HPDE6-E6E7 (cell line): ENCODE measurements around the gene ARHGEF1.
"Not testable (repeated sequence)": the region's sequence is repeated elsewhere in the genome, so short reads cannot be mapped to it uniquely, and the experiment has no call there.

ENCODE experiments used
- DNase-seq: peaks from one replicate; pipeline ENCODE4 v3.0.0; 2011; ENCODE audit warnings: missing footprints; ENCODE audit errors: extremely low spot score

Gene ARHGEF1

GRCh38 chr19:41904118-41904870, 21.3 kb downstream of the ARHGEF1 start:
- DNase-seq, result no peak

- DNase-seq, result no peak
Observed at GRCh38 chr19:41905273-41906002, 22.5 kb downstream of the ARHGEF1 start.

DNA sequence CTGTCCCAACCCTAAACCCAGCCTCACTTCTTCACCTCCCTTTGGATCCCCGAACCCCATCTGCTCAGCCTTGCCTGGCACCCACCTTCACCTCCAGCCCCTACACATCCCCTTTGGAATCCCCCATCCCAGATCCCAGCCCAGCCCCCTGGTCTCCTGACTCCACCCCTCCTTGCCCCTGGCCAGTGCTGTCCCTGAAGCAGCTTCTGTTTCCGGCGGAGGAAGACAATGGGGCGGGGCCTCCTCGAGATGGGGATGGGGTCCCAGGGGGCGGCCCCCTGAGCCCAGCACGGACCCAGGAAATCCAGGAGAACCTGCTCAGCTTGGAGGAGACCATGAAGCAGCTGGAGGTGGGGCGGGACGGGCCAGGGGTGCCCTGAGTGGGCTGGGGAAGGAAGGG, 23.3 kb downstream of the ARHGEF1 start:
- DNase-seq, result no peak

- DNase-seq, result no peak
Observed at GRCh38 chr19:41906916-41907680, 24.1 kb downstream of the ARHGEF1 start.

DNA sequence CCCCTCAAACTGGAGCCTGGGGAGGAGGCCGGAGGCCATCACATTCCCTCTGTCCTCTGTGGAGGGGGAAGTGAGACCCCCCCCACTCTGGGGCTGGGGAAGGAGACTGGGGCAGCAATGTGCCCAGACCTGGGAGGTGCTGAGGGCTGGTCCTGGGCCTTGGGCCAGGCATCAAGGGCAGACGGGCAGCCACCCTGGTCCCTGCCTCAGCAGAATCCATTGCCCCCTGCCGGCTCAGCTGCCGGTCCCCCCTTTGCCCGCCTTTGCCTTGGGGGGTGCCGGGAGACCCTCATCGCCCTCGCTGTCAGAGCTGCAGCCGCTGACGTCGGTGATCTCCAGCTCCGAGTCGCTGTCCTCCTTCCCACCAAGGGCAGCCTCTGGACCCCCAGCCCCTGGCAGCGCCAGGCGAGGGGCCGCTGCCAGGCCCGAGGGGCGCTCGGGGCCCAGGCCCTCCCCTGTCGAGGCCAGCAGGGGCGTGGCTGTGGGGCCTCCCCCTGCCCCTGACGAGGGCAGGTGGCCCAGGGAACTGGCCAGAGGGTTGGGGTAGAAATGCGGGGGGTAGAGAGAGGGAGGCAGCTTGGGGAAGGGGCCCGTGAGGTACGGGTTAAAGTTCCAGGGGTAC, 25.1 kb downstream of the ARHGEF1 start:
- no peak for DNase-seq

- no peak for DNase-seq
Observed at GRCh38 chr19:41908724-41909464, 25.9 kb downstream of the ARHGEF1 start.

DNA sequence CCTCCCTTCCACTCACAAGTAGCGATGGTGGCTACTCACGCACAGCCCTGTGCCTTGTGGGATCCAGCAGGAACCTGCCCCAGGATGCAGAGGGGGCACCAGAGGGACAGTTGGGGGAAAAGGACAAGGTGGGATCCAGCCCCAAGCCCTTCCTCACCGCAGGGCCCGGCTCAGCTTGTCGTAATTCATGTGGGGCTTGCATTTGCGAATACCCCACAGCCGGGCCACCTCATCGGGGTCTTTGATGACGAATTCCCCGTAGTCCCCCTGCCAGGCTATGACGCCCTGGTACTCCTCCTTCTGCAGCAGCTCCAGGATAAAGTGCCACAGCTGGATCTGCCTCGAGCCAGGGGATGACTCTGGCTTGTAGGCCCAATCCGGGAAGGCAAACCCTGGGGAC, 26.7 kb downstream of the ARHGEF1 start:
- DNase-seq, result no peak

GRCh38 chr19:41910240-41910991, 27.4 kb downstream of the ARHGEF1 start:
- DNase-seq, result no peak

DNA sequence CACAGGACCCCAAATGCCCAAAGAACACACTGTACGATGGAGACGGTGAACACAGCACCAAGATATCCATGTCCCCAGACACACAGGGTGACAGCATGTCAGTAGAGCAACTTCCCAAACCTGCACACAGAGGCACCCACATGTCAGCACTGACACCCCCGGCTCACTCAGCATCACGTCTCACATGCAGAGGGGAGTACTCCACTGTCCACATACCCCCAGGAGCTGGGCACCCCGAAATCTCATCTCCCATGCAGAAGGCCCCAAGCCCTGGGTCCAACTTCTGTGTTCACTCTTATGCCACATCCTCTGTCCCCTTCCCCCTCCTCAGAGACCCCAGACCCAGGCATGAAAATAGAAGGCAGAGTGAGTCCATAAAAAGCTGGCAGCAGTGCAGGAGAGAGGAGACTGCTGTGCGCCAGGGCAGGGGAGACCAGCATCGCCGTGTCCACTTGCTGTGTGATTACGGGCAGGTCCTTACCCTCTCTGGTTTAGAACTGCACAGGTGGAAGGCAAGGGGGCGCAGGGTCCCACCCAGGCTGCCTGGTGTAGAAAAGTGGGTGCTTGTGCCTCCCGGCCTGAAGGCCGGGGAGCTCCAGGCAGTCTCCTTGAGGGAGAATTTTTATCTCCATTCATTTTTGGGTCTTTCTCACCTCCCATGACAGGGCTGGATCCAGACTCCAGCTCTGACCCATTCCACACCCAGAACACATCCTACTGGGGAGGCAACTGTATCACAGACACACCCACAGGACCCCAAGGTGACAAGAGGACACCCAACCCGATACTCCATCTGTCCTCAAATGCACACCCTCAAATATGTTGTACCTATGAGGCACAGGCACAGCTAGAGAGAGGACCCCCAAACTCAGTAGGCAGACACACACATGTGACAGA, 28.3 kb downstream of the ARHGEF1 start:
- no peak for DNase-seq

DNA sequence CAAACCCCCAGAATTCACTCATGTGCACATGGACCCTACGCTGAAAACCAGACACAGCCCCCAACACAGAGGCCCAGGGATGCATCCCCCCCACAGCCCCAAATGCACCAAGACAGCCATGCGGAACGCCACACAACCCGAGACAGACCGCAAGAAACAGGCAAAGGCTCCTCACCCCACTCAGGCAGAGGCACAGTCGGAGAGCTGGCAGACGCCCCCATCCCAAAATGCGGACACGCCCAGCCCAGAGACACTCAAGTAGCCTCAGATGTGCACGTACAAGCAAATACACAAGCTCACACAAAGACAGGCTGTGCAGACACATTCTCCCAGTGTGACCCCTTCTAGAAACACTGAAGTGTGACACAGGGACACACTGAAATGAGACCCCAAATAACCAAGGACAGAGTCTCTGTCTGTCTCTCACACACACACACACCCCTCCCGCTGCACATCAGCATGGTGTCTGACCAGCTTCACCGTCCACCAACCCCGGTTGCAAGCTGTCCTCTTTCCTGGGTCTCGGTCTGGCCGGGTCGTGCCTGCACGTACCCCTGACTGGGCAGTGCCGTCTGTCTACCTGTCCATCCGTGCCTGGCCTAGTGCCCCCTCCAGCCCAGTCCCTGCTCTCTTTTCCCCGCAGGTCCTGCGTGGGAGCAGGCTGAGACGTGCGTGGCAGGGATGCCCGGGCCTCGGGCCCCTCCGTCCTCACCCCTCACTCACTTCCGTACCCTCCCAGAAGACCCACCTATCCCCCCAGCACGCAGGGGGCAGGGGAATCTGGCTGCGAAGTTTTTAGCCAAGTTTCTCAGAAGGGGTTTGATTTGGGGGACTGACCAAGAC, 29.1 kb downstream of the ARHGEF1 start:
- no peak for DNase-seq

GRCh38 chr19:41912899-41913537, 30.0 kb downstream of the ARHGEF1 start:
- no peak for DNase-seq

DNA sequence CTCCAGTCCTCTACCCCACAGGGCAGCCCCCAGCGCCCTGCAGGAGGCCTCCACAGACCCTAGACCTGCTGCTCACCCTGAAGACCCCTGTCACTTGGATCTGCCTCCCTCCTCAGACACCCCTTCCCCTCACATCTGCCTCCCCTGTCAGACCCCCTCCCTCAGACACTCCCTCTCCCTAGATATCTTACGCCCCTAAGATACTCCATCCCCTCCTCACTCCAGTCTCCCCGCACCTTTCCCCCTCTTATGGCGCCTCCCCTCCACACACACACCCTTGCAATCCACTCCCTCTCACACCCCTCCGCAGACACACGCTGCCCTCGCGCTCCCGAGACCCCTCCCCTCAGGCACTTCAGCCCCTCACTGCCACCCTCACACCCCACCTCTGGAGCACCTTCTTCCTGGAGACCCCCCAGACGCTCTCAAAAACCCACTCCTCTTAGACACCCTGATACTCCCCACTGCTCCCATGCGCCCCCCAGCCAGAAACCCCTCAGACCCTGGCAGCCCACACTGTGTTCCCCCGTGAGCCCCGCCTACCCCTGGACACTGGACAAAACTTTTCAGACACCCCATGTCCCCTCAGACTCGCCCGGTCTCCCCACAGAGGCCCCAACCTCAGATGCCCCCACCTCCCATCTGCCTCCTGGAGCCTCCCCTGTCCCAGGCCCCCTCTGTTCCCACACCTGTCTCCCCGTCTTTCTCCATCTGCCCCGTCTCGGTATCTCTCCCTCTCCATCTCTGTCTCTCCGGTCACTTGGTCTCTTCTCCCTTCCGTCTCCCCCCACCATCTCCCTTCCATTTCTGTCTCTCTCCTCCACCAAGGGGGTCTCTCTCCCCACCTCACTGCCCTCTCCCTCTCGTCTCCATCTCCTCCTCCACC, 30.8 kb downstream of the ARHGEF1 start:
- no peak for DNase-seq

DNA sequence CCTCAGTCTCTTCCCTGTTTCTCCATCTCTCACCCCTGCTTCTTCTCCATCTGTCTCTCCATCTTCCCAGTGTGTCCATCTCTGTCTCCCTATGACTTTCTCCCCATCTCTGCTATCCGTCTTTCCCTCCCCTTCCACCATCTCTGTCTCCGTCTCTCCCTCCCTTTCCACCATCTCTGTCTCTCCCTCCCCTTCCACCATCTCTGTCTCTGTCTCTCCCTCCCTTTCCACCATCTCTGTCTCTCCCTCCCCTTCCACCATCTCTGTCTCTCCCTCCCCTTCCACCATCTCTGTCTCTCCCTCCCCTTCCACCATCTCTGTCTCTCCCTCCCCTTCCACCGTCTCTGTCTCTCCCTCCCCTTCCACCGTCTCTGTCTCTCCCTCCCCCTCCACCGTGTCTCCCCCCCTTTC, 31.4 kb downstream of the ARHGEF1 start:
- not testable (repeated sequence) for DNase-seq

GRCh38 chr19:41915021-41915775, 32.2 kb downstream of the ARHGEF1 start:
- no peak for DNase-seq

DNA sequence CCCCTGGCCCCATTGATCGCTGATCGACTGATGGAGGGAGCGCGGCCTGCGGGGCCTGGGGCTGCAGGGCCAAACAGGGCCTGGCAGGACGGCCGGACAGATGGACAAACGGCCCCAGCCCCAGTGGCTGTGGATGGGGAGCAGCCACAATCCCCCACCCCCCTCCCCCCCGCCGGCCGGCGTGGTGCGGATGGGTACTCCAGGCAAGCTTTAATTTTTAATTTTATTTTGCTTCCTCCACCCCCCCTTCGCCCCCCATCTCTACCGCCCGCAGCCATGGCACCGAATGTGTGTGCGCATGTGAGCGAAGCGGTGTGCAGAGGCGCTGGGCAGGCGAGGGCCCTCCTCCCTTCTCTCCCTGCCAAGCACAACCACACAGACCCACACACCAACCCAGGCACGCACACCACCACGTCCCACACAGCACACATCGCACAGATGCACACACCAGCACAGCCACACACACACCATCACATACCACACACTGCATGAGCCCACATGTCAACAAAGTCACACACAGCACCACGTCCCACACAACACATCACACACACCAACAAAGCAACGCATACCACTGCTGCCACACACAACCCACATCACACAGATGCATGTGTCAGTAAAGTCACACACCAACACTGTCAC, 32.9 kb downstream of the ARHGEF1 start:
- no peak for DNase-seq

DNA sequence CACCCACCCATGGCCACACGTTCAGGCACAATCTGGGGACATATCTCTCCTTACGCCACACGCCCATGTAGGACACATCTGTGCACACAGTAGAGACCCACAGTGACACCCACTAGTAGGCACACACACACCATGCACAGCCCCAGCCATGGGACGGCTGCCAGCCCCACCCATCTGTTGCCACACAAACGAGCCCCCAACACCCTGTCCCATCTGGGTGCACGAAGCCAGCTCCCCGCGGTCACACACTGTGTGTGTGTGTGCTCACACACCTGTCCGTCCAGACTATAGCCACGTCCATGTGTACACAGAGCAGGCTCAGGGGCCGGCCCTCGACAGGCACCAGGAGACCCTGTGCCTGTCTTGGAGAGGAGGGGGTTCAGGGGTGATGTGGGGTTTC, 34.7 kb downstream of the ARHGEF1 start:
- no peak for DNase-seq
